Peyer's patch (tissue), 4 donors: Measurements from ENCODE around the gene TLR1. TPM values are rescaled to one million over a fixed set of nuclear protein-coding genes. Genes with fewer than 3 reads are reported as not detected.

ENCODE experiments used
- DNase-seq, 3 donors: peaks; one replicate each; pipeline ENCODE4 v3.0.0-alpha.2; 2017 to 2019
- H3K27ac ChIP-seq, 4 donors: fragments of 200-600 bp; sonication (generic); one replicate each; pipeline ENCODE4 v1.5.1; 2016 to 2019
- H3K27me3 ChIP-seq, 2 donors: fragments of 200-600 bp; sonication (generic); one replicate each; pipeline ENCODE4 v1.5.1; 2019
- H3K36me3 ChIP-seq, 3 donors: fragments of 200-600 bp; sonication (generic); one replicate each; pipeline ENCODE4 v1.5.1; 2016 to 2019
- H3K4me1 ChIP-seq, 4 donors: fragments of 200-600 bp; sonication (generic); one replicate each; pipeline ENCODE4 v1.5.1; 2016 to 2019
- H3K4me3 ChIP-seq, 4 donors: fragments of 200-600 bp; sonication (generic); 1 replicate in 3 of 4; 2 replicates in 1 of 4; pipeline ENCODE4 v1.5.1; 2016 to 2019; ENCODE audit warnings: mild to moderate bottlenecking in 1 of 4
- H3K9me3 ChIP-seq, 4 donors: fragments of 200-600 bp; sonication (generic); one replicate each; pipeline ENCODE4 v1.5.1; 2016 to 2019; ENCODE audit warnings: mild to moderate bottlenecking in 1 of 4
- CTCF ChIP-seq, 6 experiments: fragments of 450-650 bp in 4 of 6; fragments of 200-600 bp in 2 of 6; sonication (generic) in 1 of 6; IDR thresholded peaks; one replicate each; pipeline ENCODE4 v1.5.1; 2017 to 2019; ENCODE audit warnings: antibody characterized with exemption in 6 of 6, mild to moderate bottlenecking in 3 of 6, moderate library complexity in 1 of 6
- POLR2A ChIP-seq, 2 donors: fragments of 450-650 bp; IDR thresholded peaks; one replicate each; pipeline ENCODE4 v1.5.1; 2017; ENCODE audit warnings: antibody characterized with exemption in 2 of 2, mild to moderate bottlenecking in 2 of 2, moderate library complexity in 2 of 2
- total RNA-seq, 4 donors: library from RNA; depleted of rRNA; stranded (reverse); fragments of >200 nt; gene quantifications; one replicate each; pipeline ENCODE4 v1.1.0, GENCODE V29; 2016

Gene TLR1
- total RNA-seq, 4 donors from 2014 or later: 2.3 to 33.8 (median 8.5) TPM

GRCh38 chr4:38834570-38834969 lies 30.0 kb upstream of the TLR1 start:
- H3K27ac ChIP-seq: no peak overlapping the region
- H3K4me1 ChIP-seq: no peaks in the 10 kb centered on the region
- H3K9me3 ChIP-seq: peaks cover 0 to 4% (median 0%) of the 10 kb centered on the region in 4 donors
- no peak overlapping the region for H3K4me3 ChIP-seq
- no peak for DNase-seq
- H3K36me3 ChIP-seq: no peaks in the 10 kb centered on the region
- H3K27me3 ChIP-seq: no peaks in the 10 kb centered on the region
- no peak for TF ChIP-seq CTCF (IDR thresholded peaks at IDR 0.05)
- TF ChIP-seq POLR2A (IDR thresholded peaks at IDR 0.05): no peak

DNA sequence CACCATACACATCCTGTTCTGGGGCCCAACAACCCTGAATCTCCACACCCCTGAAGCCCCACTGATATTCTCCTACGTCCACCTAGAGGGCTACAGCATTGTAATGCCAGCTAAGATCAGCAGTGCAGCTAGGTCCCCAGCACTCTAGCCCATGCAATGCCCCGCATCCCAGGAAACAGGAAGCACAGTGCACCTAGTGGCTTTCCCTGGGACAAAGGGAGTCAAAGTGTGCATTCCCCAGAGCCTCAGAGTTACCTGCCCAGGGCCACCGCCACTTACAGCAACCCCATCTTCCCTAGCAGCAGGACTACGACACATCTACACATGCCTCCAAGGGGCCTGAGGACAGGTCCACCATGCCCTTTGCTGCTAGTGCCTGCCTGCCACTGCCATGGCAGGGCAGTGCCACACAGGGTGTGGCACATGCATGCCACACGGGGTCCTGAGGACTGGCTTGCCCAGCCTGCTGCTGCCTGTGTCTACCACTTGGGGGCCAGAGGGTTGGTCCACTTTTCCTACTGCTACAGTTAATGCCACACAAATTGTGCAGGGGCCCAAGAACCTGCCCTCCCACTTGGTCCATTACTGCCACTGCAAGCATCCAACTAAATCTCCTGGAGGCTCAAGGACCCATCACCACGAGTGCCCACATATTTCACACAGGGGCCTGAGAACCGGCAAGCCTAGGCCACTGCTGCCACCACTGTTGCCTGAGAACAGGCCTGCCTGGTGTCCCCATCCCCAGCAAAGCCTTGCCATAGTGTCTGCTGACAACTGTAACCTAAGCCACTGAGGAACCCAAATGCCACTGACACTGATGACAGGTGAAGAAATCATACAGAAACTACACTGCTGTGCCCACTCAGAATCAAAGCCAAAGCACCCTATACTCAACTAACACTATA lies 28.3 kb upstream of the TLR1 start:
- Histone ChIP-seq H3K36me3 (no peaks in the 10 kb centered on the region), H3K4me3 (no peak overlapping the region), H3K4me1 (no peaks in the 10 kb centered on the region), H3K27ac (no peak overlapping the region), H3K9me3 (peaks cover 0 to 4% (median 0%) of the 10 kb centered on the region in 4 donors), H3K27me3 (no peaks in the 10 kb centered on the region)
- TF ChIP-seq POLR2A (IDR thresholded peaks at IDR 0.05) (no peak), CTCF (IDR thresholded peaks at IDR 0.05) (no peak)
- DNase-seq: no peak

DNA sequence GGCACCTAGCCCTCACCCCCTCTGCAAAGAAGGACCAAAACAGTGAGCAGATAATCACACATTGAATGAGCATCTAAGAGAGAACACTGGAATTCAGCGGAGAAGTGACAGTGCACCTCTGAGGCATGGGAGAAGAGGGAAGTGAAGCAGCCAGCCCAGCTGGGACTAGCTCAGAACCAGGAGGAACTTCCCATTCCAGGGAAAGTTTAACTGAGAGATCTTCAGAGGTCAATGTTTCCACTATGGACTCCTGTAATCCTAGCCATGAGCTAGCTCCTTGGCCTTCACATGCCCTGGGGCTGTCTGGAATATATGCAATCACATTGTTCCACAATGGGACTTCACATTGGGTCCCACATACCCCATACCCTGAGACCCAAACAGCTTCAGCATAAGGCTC lies 27.6 kb upstream of the TLR1 start:
- Histone ChIP-seq H3K4me3 (no peak overlapping the region), H3K27me3 (no peaks in the 10 kb centered on the region), H3K36me3 (no peaks in the 10 kb centered on the region), H3K4me1 (no peaks in the 10 kb centered on the region), H3K9me3 (peaks cover 0 to 4% (median 0%) of the 10 kb centered on the region in 4 donors), H3K27ac (no peak overlapping the region)
- DNase-seq: no peak
- no peak for TF ChIP-seq CTCF (IDR thresholded peaks at IDR 0.05)
- no peak for TF ChIP-seq POLR2A (IDR thresholded peaks at IDR 0.05)

- Histone ChIP-seq H3K27me3 (no peaks in the 10 kb centered on the region), H3K27ac (no peak overlapping the region), H3K9me3 (peaks cover 0 to 4% (median 0%) of the 10 kb centered on the region in 4 donors), H3K4me3 (no peak overlapping the region), H3K36me3 (no peaks in the 10 kb centered on the region), H3K4me1 (no peaks in the 10 kb centered on the region)
- no peak for DNase-seq
- TF ChIP-seq CTCF (IDR thresholded peaks at IDR 0.05) (no peak), POLR2A (IDR thresholded peaks at IDR 0.05) (no peak)
Measured at GRCh38 chr4:38831653-38832052, 27.1 kb upstream of the TLR1 start.

DNA sequence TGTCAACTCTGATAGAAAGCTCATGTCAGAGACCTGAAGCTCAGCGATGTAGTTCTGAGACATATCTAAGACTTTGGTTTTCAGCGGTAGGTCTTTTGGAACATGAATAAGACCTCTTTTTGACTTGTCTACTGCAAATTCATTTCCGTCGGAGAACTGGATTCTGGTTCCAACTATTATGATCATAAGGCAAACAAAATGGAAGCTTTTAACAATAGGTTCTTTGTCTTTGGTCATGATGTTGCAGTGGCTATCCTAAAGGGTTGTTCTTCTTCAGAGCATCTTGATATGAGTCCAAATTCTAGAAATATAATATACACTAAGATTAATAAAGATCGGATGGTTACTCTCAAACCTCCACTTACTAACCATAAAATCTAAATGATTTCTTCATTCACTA lies 24.6 kb upstream of the TLR1 start:
- TF ChIP-seq POLR2A (IDR thresholded peaks at IDR 0.05) (no peak), CTCF (IDR thresholded peaks at IDR 0.05) (no peak)

More for the DNA sequence above, 24.6 kb upstream of the TLR1 start:
- no peak overlapping the region for H3K27ac ChIP-seq
- H3K36me3 ChIP-seq: no peaks in the 10 kb centered on the region
- no peak overlapping the region for H3K4me3 ChIP-seq
- DNase-seq: no peak
- H3K9me3 ChIP-seq: no peaks in the 10 kb centered on the region
- no peaks in the 10 kb centered on the region for H3K4me1 ChIP-seq
- no peaks in the 10 kb centered on the region for H3K27me3 ChIP-seq
